Omental fat pad (tissue), 4 donors: ENCODE measurements around the gene HIRA. TPM values are rescaled to one million over a fixed set of nuclear protein-coding genes. Genes with fewer than 3 reads are reported as not detected.

Source experiments
- ATAC-seq: fragments of 150-250 bp; one replicate; pipeline ENCODE4 v1.9.1; 2016; ENCODE audit warnings: mild to moderate bottlenecking, moderate library complexity; ENCODE audit not compliant: low FRiP score
- DNase-seq: peaks from one replicate; pipeline ENCODE4 v3.0.0-alpha.2; 2019; ENCODE audit warnings: low spot score
- CTCF ChIP-seq, 3 donors: fragments of 450-650 bp; IDR thresholded peaks; one replicate each; pipeline ENCODE4 v1.5.1; 2016 to 2017; ENCODE audit warnings: antibody characterized with exemption in 3 of 3, mild to moderate bottlenecking in 3 of 3, moderate library complexity in 2 of 3
- total RNA-seq, 4 donors: library from RNA; depleted of rRNA; stranded (reverse); fragments of >200 nt; gene quantifications; one replicate each; pipeline ENCODE4 v1.1.0, GENCODE V29; 2016

The HIRA gene
- total RNA-seq, 4 donors from 2014 or later, result 20.8 to 32.7 (median 22.6) TPM

- DNase-seq (no peak), ATAC-seq (no peak)
- no peak for TF ChIP-seq CTCF (IDR thresholded peaks at IDR 0.05)
Observed at GRCh38 chr22:19357270-19358105, 74.0 kb downstream of the HIRA start.

- no peak for TF ChIP-seq CTCF (IDR thresholded peaks at IDR 0.05)
- DNase-seq (no peak), ATAC-seq (no peak)
Observed at GRCh38 chr22:19356708-19357269, 74.7 kb downstream of the HIRA start.

GRCh38 chr22:19355413-19356157 is 75.9 kb downstream of the HIRA start:
- DNase-seq (no peak), ATAC-seq (no peak)
- no peak for TF ChIP-seq CTCF (IDR thresholded peaks at IDR 0.05)

GRCh38 chr22:19354201-19354600 is 77.3 kb downstream of the HIRA start:
- ATAC-seq (no peak), DNase-seq (no peak)
- TF ChIP-seq CTCF (IDR thresholded peaks at IDR 0.05), result no peak

GRCh38 chr22:19353363-19354131 is 78.0 kb downstream of the HIRA start:
- TF ChIP-seq CTCF (IDR thresholded peaks at IDR 0.05), result no peak
- DNase-seq, result no peak
- ATAC-seq, result no peak

- no peak for ATAC-seq
- no peak for DNase-seq
- TF ChIP-seq CTCF (IDR thresholded peaks at IDR 0.05), result no peak
Observed at GRCh38 chr22:19352766-19353165, 78.8 kb downstream of the HIRA start.
